ENCODE results near the gene THOP1.

Gene THOP1

GRCh38 chr19:2856457-2857050, 71.3 kb downstream of the THOP1 start:
- DNase-seq, result no peak

GRCh38 chr19:2858864-2859263, 73.6 kb downstream of the THOP1 start:
- no peak for DNase-seq

- DNase-seq, result no peak
Measured at GRCh38 chr19:2863816-2864215, 78.5 kb downstream of the THOP1 start.
